GM19035 (cell line): ENCODE measurements around the gene ITGA5.

ENCODE experiments used
- ATAC-seq: cut with Tn5 transposase; IDR thresholded peaks from one replicate; pipeline ENCODE4 v1.9.1; 2021; ENCODE audit not compliant: unreplicated experiment

Gene ITGA5

DNA sequence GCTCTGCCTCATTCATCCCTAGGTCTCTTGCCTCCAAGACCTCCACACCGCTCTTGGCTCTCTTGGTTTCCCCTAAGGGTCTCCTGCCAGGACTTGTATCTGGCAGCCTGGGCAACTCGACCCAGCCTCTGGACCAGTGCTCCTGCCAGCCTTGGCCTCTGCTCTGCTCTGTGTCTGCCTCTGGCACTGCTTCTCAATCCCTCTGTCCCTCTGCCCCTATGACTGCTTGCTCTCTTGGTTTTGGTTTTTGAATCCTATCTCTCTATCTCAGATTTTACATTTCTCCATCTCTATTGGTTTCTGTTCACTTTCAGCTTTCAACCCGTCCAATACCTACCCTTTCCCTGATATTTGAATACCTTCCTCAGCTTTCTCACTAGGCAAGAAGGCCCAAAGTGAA, 6.3 kb downstream of the ITGA5 start:
- ATAC-seq, result no peak

DNA sequence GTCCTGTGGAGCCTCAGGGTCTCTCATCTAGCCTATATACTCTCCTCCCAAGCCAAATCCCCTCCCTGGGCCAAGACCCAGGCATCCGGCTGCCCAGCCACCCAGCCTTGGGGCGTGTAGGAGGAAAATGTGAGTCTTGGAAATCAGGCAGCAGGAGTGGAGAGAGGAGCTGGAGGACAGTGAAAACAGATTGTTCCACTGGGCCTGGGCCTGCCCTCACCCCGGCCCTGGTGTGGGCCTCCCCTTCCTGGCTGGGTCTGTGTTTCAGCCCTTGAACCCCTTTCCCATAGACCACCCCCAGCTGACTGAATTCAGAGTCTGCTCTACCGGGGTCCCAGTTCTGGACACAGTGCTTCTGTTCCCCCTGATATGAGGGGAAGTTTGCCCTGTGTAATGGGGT, 6.7 kb downstream of the ITGA5 start:
- ATAC-seq, result no peak

GRCh38 chr12:54411391-54412241, 7.5 kb downstream of the ITGA5 start:
- ATAC-seq, result no peak

- no peak for ATAC-seq
Measured at GRCh38 chr12:54409267-54409666, 9.8 kb downstream of the ITGA5 start.

DNA sequence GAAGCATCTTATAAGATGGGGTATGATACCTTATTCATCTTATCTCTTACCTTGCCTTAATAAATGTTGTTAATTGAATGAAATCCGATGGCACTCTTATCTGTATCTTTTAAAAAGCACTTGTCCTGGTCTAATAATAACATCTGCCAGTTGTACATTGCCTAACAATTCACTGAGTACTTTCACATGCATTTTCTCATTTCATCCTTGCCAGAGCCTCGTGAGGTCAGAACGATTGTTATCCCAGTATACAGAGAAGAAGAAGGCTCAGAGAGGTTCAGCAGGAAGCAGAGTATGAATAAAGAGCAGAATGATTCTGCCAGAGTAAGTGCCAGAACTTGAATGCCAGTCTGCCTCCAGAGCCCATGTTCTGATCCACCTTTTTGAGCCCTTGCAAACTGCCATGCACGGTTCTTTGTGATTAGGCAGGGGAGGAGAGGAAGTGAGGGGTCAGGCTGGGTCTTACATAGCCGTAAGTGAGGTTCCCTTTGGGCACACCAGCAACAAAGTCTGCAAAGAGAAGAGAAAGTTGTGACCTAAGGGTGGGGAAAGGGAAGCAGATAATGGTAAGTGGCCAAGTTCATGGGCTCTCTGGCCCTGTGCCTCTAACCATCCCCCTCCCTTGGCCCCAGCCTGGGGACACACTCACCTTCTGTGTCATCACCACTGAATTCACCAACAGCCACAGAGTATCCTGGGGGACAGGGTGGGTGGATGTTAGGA, 11.7 kb downstream of the ITGA5 start:
- no peak for ATAC-seq

DNA sequence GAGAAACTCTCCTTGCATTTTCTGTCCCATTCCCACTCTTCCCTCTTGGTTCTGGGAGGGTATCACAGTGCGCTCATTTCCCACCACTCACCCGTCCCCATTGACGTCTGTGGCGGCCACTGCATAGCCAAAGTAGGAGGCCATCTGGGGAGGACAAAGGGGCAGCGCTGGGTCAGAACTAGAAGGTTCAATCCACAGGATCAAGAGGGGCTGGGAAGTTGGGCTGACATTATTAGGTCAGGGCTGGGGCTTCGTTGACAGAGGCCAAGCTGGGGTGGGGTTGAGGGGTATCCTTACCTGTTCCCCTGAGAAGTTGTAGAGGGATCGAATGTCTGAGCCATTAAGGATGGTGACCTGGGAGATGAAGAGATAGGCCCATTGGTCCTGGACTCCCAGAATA, 13.5 kb downstream of the ITGA5 start:
- ATAC-seq, result no peak

- ATAC-seq, result no peak
Measured at GRCh38 chr12:54405106-54405505, 14.0 kb downstream of the ITGA5 start.

GRCh38 chr12:54404061-54405004, 14.7 kb downstream of the ITGA5 start:
- ATAC-seq, result no peak

GRCh38 chr12:54401119-54401518, 17.9 kb downstream of the ITGA5 start:
- no peak for ATAC-seq

DNA sequence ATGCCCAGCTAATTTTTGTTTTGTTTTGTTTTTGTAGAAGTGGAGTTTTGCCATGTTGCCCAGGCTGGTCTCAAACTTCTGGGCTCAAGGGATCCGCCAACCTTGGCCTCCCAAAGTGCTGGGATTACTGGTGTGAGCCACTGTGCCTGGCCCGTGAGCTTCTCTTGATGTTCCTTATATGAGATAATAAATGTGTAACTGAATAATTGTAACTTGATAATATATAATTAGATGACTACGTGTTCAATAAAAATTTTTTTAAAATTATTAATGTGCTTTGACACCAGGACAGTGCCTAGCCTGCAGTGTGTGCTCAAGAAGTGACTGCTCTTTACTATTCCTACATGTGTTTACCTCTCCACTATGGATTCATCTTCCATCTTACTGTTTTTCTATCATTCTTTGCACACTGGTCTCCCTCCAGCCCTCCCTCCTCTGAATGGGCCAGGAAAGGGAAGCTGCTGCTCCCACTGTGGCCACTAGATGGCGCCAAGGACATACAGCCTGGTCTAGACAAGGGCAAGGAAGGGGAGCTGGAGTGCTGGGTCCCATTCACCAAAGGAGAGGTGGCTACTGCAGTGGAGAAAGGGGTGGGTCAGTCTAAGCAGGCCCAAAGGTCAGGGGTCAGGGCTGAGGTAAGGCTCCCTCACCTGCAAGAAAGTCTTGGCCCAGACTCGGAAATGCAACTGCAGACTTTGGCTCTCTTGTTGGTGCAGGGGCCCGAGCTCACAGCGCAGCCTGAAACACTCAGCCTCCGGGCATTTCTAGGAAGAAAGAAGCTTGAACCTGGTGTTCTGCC, 19.9 kb downstream of the ITGA5 start:
- ATAC-seq, result peak; percentile 83

GRCh38 chr12:54398218-54398617, 20.8 kb downstream of the ITGA5 start:
- ATAC-seq, result no peak

DNA sequence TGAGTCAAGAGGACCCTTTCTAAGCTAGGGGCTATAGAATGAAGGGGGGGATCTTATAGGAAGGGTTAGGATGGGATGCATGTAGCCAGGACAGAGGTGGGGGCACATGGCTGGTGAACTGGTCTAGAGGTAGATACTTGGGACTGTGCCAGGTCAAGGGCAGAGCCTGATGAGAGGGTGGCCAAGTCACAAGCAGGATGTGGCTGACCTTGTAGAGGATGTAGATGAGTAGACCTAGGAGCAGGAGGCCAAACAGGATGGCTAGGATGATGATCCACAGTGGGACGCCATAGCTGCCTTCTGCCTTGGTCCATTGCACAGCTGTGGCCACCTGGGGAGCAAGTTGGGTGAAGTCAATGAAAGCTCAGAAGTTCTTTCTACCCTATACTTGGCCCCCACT, 21.9 kb downstream of the ITGA5 start:
- no peak for ATAC-seq

DNA sequence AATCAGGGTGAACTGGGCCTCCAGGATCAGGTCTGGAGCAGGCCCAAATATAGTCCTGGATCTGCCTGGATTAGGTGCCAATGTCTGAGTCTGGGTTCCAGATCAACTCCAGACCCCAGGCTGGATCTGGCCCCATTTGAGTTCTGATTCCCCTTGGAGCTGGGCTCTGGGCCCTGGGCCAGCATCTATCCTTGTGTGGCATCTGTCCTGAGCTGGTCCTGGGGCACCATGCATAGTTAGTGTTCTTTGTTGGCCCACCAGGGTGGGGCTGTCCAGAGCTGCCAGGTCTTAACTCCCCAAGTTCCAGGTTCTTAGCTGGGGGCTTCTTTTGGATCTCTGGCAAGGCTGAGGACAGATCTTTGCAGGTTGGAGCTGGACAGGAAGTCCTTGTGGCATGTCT, 23.5 kb downstream of the ITGA5 start:
- no peak for ATAC-seq

- no peak for ATAC-seq
Measured at GRCh38 chr12:54394986-54395385, 24.1 kb downstream of the ITGA5 start.

DNA sequence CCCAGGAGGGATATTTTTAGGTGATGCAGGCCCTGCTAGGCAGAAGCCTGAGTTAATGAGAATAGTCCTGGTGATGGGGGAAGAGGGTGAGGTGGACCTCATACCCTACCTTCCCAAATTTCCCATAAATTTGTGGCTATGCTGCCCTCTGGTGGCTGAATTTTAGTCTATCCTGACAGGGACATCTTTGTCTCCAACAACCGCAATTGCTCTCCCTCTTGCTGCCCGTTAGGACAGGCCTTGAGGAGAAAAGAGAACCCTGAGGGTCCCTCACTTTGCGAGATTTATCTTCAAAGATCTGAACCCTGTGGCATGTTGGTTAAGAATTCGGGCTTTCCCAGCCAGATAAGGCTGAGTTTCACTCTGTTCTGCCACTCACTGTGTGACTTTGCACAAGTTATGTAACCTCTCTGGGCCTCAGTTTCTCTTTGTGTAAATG, 24.8 kb downstream of the ITGA5 start:
- ATAC-seq, result no peak

GRCh38 chr12:54393743-54394142, 25.3 kb downstream of the ITGA5 start:
- no peak for ATAC-seq

- ATAC-seq, result no peak
Measured at GRCh38 chr12:54393207-54393609, 25.9 kb downstream of the ITGA5 start.

DNA sequence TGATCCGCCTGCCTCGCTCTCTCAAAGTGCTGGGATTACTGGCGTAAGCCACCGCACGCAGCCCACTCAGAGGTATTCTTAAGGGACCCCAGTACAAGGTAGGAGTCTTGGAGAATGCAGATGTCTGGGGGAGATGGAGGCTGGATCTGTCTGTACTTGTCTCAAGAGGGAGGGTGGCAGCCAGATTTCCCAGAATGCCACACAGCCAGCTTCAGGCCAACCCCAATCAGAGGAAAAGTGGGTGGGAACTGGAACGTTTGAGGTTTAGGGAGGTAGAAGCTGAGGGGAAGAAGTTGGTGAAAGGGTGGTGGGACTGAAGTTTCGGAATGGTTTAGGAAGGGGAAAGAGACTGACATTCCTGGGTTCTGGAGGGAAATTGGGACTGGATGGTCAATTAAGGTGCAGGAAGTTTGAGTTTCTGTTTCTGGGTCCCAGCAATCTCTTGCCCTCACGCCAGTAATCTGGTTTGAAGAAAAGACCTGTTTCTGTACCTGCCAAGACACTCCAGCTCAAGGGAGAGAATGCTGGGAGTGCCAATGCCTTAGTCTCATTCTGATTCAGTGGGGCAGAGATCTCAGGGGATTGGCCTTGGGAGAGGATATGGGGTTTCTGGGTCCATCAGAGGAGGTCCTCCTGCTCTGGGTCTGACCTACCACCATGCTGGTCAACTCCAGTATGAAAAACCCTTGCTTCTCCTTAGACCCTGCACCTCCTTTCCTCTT, 26.4 kb downstream of the ITGA5 start:
- no peak for ATAC-seq

- ATAC-seq, result no peak
Measured at GRCh38 chr12:54390668-54391551, 28.2 kb downstream of the ITGA5 start.
